GM12891 (cell line): Measurements from ENCODE around the gene TLX3.
A peak's percentile ranks its signal among the peaks of the same experiment; 100 is the strongest.
"Not testable (repeated sequence)": the region's sequence is repeated elsewhere in the genome, so short reads cannot be mapped to it uniquely, and the experiment has no call there.

Experiments used
- DNase-seq: peaks from one replicate; pipeline ENCODE4 v3.0.0; 2011; ENCODE audit warnings: low spot score; ENCODE audit not compliant: insufficient read length
- FAIRE-seq: peaks from 2 replicates; lab custom pipeline; 2011; peaks lifted over from hg19 to GRCh38; lab: Jason Lieb, UNC
- PAX5 ChIP-seq: IDR thresholded peaks from 2 replicates; pipeline ENCODE4 v1.6.1; 2011; ENCODE audit warnings: low read length, moderate library complexity, mild to moderate bottlenecking; ENCODE audit not compliant: insufficient read depth, severe bottlenecking
- POLR2A ChIP-seq: IDR thresholded peaks from 2 replicates; pipeline ENCODE4 v1.6.1; 2011; ENCODE audit warnings: low read depth, low read length, control low read depth
- POLR2AphosphoS5 ChIP-seq: IDR thresholded peaks from 2 replicates; pipeline ENCODE4 v1.6.1; 2011; ENCODE audit warnings: low read depth, low read length, control low read depth
- POU2F2 ChIP-seq: IDR thresholded peaks from 2 replicates; pipeline ENCODE4 v1.6.1; 2011; ENCODE audit warnings: low read depth, mild to moderate bottlenecking, control low read depth, low read length, moderate library complexity
- SPI1 ChIP-seq: IDR thresholded peaks from 2 replicates; pipeline ENCODE4 v1.6.1; 2011; ENCODE audit warnings: low read depth, low read length, control low read depth
- TAF1 ChIP-seq: IDR thresholded peaks from 2 replicates; pipeline ENCODE4 v1.6.1; 2011; ENCODE audit warnings: low read depth, low read length, control low read depth

The TLX3 gene

GRCh38 chr5:171342362-171343111, 33.5 kb downstream of the TLX3 start:
- TF ChIP-seq POU2F2: no peak
- no peak for TF ChIP-seq TAF1
- no peak for TF ChIP-seq SPI1
- TF ChIP-seq PAX5: no peak
- TF ChIP-seq POLR2AphosphoS5: no peak
- TF ChIP-seq POLR2A: no peak
- DNase-seq: peak; percentile 30
- FAIRE-seq: peak; percentile 66

GRCh38 chr5:171344936-171345608, 36.0 kb downstream of the TLX3 start:
- no peak for FAIRE-seq
- DNase-seq: no peak
- TF ChIP-seq POLR2A: no peak
- no peak for TF ChIP-seq TAF1

GRCh38 chr5:171351536-171352073, 42.6 kb downstream of the TLX3 start:
- no peak for DNase-seq
- TF ChIP-seq POLR2AphosphoS5 (no peak), POLR2A (no peak), SPI1 (no peak), PAX5 (no peak), POU2F2 (no peak), TAF1 (no peak)
- no peak for FAIRE-seq

GRCh38 chr5:171355302-171355724, 46.3 kb downstream of the TLX3 start:
- no peak for TF ChIP-seq POLR2AphosphoS5
- no peak for TF ChIP-seq POLR2A
- TF ChIP-seq SPI1: no peak
- TF ChIP-seq PAX5: no peak
- DNase-seq (no peak), FAIRE-seq (no peak)

- DNase-seq (no peak), FAIRE-seq (no peak)
- TF ChIP-seq PAX5 (no peak), POU2F2 (no peak), POLR2AphosphoS5 (no peak), SPI1 (no peak), TAF1 (no peak), POLR2A (no peak)
Measured at GRCh38 chr5:171357843-171358242, 48.8 kb downstream of the TLX3 start.

- FAIRE-seq: not testable (repeated sequence)
Measured at GRCh38 chr5:171361151-171361550, 52.1 kb downstream of the TLX3 start.

More at GRCh38 chr5:171361151-171361550, 52.1 kb downstream of the TLX3 start:
- not testable (repeated sequence) for DNase-seq
